NCI-H345 treated with DMSO at 0.1 percent for 48 hours (cell line): ENCODE data around the gene RALGPS2.

Experiments
- DNase-seq: peaks from one replicate; lab custom pipeline; 2025; ENCODE audit not compliant: unreplicated experiment; lab: John Stamatoyannopoulos, UW

Gene RALGPS2

GRCh38 chr1:178862864-178863263 lies 137.8 kb downstream of the RALGPS2 start:
- no peak for DNase-seq

- no peak for DNase-seq
These were observed 139.3 kb downstream of the RALGPS2 start for GRCh38 chr1:178864326-178864725.

GRCh38 chr1:178867670-178868069 lies 142.6 kb downstream of the RALGPS2 start:
- no peak for DNase-seq

GRCh38 chr1:178868706-178869105 lies 143.7 kb downstream of the RALGPS2 start:
- no peak for DNase-seq

GRCh38 chr1:178869119-178869697 lies 144.2 kb downstream of the RALGPS2 start:
- DNase-seq: no peak

- no peak for DNase-seq
These were observed 145.2 kb downstream of the RALGPS2 start for GRCh38 chr1:178870221-178870620.

- no peak for DNase-seq
These were observed 145.9 kb downstream of the RALGPS2 start, which contains the start of gene ANGPTL1 for GRCh38 chr1:178870944-178871343. Gene ANGPTL1 (minus strand): TSS chr1:178871077. CDS start chr1:178865776, 5,301 bp downstream.

- no peak for DNase-seq
These were observed 146.7 kb downstream of the RALGPS2 start for GRCh38 chr1:178871551-178872320.

GRCh38 chr1:178874966-178875365 lies 149.9 kb downstream of the RALGPS2 start:
- no peak for DNase-seq

GRCh38 chr1:178875936-178876335 lies 150.9 kb downstream of the RALGPS2 start:
- no peak for DNase-seq

- DNase-seq: no peak
These were observed 152.9 kb downstream of the RALGPS2 start for GRCh38 chr1:178877896-178878295.

- no peak for DNase-seq
These were observed 156.9 kb downstream of the RALGPS2 start for GRCh38 chr1:178881950-178882349.

- no peak for DNase-seq
These were observed 160.8 kb downstream of the RALGPS2 start for GRCh38 chr1:178885869-178886268.

GRCh38 chr1:178886551-178886950 lies 161.5 kb downstream of the RALGPS2 start:
- DNase-seq: no peak

- DNase-seq: no peak
These were observed 170.9 kb downstream of the RALGPS2 start for GRCh38 chr1:178895928-178896327.

GRCh38 chr1:178898401-178898800 lies 173.4 kb downstream of the RALGPS2 start:
- DNase-seq: no peak

- DNase-seq: no peak
These were observed 174.4 kb downstream of the RALGPS2 start for GRCh38 chr1:178899402-178899801.

- DNase-seq: no peak
These were observed 176.6 kb downstream of the RALGPS2 start for GRCh38 chr1:178901482-178902125.

GRCh38 chr1:178908358-178908757 lies 183.3 kb downstream of the RALGPS2 start:
- no peak for DNase-seq

GRCh38 chr1:178910023-178910422 lies 185.0 kb downstream of the RALGPS2 start:
- DNase-seq: no peak

GRCh38 chr1:178912597-178912996 lies 187.6 kb downstream of the RALGPS2 start:
- no peak for DNase-seq
